HepG2 (cell line): ENCODE measurements around the gene FAM78B. TPM values are rescaled to one million over a fixed set of nuclear protein-coding genes. Genes with fewer than 3 reads are reported as not detected.

Experiments
- ATAC-seq: fragments of 200-7000 bp; cut with Tn5 transposase; 3 replicates; pipeline ENCODE4 v1.9.1; 2020; ENCODE audit warnings: mild to moderate bottlenecking, moderate library complexity
- BruUV-seq: library from RNA; stranded (reverse); fragments of 400-500 nt; replicated peaks from 2 replicates; lab custom pipeline; 2021; lab: Mats Ljungman, UMichigan
- CTCF ChIA-PET: fragments of 300-600 bp; formaldehyde crosslinking; extraction: SDS; loops from one replicate; lab custom pipeline; 2021; ENCODE audit warnings: low total read pairs, inconsistent platforms, low intra/inter-chr PET ratio; lab: Yijun Ruan, JAX
- POLR2A ChIA-PET: fragments of 350-600 bp; sonication (Branson Sonifier 250); formaldehyde crosslinking; loops from one replicate; lab custom pipeline; 2020; ENCODE audit warnings: antibody characterized with exemption, inconsistent platforms; lab: Yijun Ruan, JAX
- DNase-seq: peaks from one replicate; pipeline ENCODE4 v3.0.0-alpha.2; 2015; ENCODE audit warnings: low spot score
- FAIRE-seq: peaks from 3 replicates; lab custom pipeline; 2011; peaks lifted over from hg19 to GRCh38; lab: Jason Lieb, UNC
- H2AFZ ChIP-seq: one replicate; pipeline ENCODE4 v1.6.1; 2011; ENCODE audit warnings: low read length, inconsistent platforms
- H3K27ac ChIP-seq: fragments of 300-600 bp; 3 replicates; pipeline ENCODE4 v1.8.0; 2011; ENCODE audit warnings: mixed run types, mild to moderate bottlenecking, mixed read lengths, low read length, inconsistent platforms; ENCODE audit not compliant: insufficient read depth; ENCODE audit errors: extremely low read length
- H3K27me3 ChIP-seq, 2 experiments: fragments of 200-600 bp in 1 of 2; 2 replicates in 1 of 2; 3 replicates in 1 of 2; pipeline versions ENCODE4 v1.6.0 to v1.8.0; 2011; ENCODE audit warnings: low read length in 2 of 2, mild to moderate bottlenecking in 2 of 2, moderate library complexity in 2 of 2, inconsistent platforms in 1 of 2; ENCODE audit not compliant: insufficient read depth in 2 of 2, control insufficient read depth in 1 of 2
- H3K36me3 ChIP-seq, 2 experiments: fragments of 200-600 bp in 1 of 2; replicated peaks in 1 of 2; 2 replicates in 1 of 2; 3 replicates in 1 of 2; pipeline versions ENCODE4 v1.5.1 to v1.8.0; 2011; ENCODE audit warnings: low read length in 2 of 2, inconsistent platforms in 1 of 2; ENCODE audit not compliant: insufficient read depth in 2 of 2, control insufficient read depth in 1 of 2
- H3K4me1 ChIP-seq: 2 replicates; pipeline ENCODE4 v1.5.1; 2012; ENCODE audit warnings: low read length, inconsistent platforms; ENCODE audit not compliant: insufficient read depth
- H3K4me2 ChIP-seq: 2 replicates; pipeline ENCODE4 v1.6.0; 2011; ENCODE audit warnings: low read depth, low read length, inconsistent platforms
- H3K4me3 ChIP-seq, 3 experiments: fragments of 200-600 bp in 1 of 3; sonication (generic), shearing (Covaris generic) in 1 of 3; replicated peaks in 1 of 3; 2 replicates each; pipeline ENCODE4 v1.5.1; 2011 to 2016; ENCODE audit warnings: low read length in 3 of 3, inconsistent platforms in 2 of 3, low read depth in 2 of 3, mild to moderate bottlenecking in 2 of 3, control low read depth in 1 of 3, mixed read lengths in 1 of 3; ENCODE audit not compliant: insufficient read depth in 1 of 3
- H3K79me2 ChIP-seq: one replicate; pipeline ENCODE4 v1.6.1; 2011; ENCODE audit warnings: low read length, inconsistent platforms; ENCODE audit not compliant: insufficient read depth
- H3K9ac ChIP-seq: 2 replicates; pipeline ENCODE4 v1.6.0; 2011; ENCODE audit warnings: mild to moderate bottlenecking, low read depth, low read length, inconsistent platforms; ENCODE audit not compliant: insufficient read depth
- H3K9me3 ChIP-seq: 2 replicates; pipeline ENCODE4 v1.5.1; 2012; ENCODE audit warnings: mild to moderate bottlenecking, low read length
- H4K20me1 ChIP-seq: 2 replicates; pipeline ENCODE4 v1.6.0; 2011; ENCODE audit warnings: inconsistent platforms, mild to moderate bottlenecking, low read length, moderate library complexity; ENCODE audit not compliant: insufficient read depth
- CEBPB ChIP-seq: IDR thresholded peaks from 2 replicates; pipeline ENCODE4 v1.6.1; 2011; ENCODE audit warnings: low read depth, low read length, improper control_type of control experiment, borderline replicate concordance
- GATAD1 ChIP-seq: IDR thresholded peaks from 2 replicates; pipeline ENCODE4 v1.6.1; 2016; ENCODE audit warnings: missing genetic modification reagents, missing compliant biosample characterization
- ZIK1 ChIP-seq: sonication (generic); formaldehyde crosslinking; IDR thresholded peaks from 2 replicates; pipeline ENCODE4 v1.5.0; 2020; ENCODE audit warnings: mild to moderate bottlenecking, low read depth, missing genetic modification reagents, borderline replicate concordance
- ZNF557 ChIP-seq: sonication (generic); formaldehyde crosslinking; IDR thresholded peaks from 2 replicates; pipeline ENCODE4 v1.4.0; 2020; ENCODE audit warnings: missing genetic modification reagents
- WGBS: methylation state at CpG from one replicate; pipeline ENCODE4 v1.1.6; 2017; ENCODE audit warnings: low lambda C conversion rate; 5-methylcytosine and 5-hydroxymethylcytosine counted together
- in situ Hi-C: cut with HindIII; loops from 2 replicates; pipeline ENCODE4 v1.10.0; 2017; ENCODE audit warnings: low pct_unique_long_range_greater_than_20kb; ENCODE audit not compliant: extremely low pct_ligation_motif_present
- intact Hi-C: fragments of 100-400 bp; cut with micrococcal nuclease; formaldehyde crosslinking; loops from one replicate; pipeline ENCODE4 v1.10.0; 2022; ENCODE audit not compliant: unreplicated experiment
- polyA plus RNA-seq, 8 experiments: library from polyadenylated mRNA; depleted of rRNA in 3 of 8; stranded (reverse) in 7 of 8; unstranded in 1 of 8; fragments of >200 nt; fragmentation: Illumina TruSeq in 4 of 8; extraction: Trizol in 4 of 8; gene quantifications; 2 replicates each; pipeline versions ENCODE4 v1.2.1 to v1.2.3, GENCODE V29; 2011 to 2016; ENCODE audit warnings: low read depth in 4 of 8, missing spikeins in 1 of 8, mixed read lengths in 1 of 8; ENCODE audit not compliant: insufficient read depth in 1 of 8
- total RNA-seq, 5 experiments: library from RNA; depleted of rRNA; stranded (reverse); fragments of >200 nt; fragmentation: Illumina TruSeq; extraction: Trizol; gene quantifications; 2 replicates each; pipeline ENCODE4 v1.2.3, GENCODE V29; 2016; ENCODE audit warnings: low read depth in 1 of 5
- TF ChIP-seq, protein P1 (sequence below): sonication (generic); formaldehyde crosslinking; conservative IDR thresholded peaks from 2 replicates; pipeline ENCODE4 v1.8.0; 2022; ENCODE audit warnings: missing genetic modification reagents
- TF ChIP-seq, protein P2 (sequence below), 2 experiments: IDR thresholded peaks; 2 replicates each; pipeline ENCODE4 v1.6.1; 2011 to 2012; ENCODE audit warnings: low read length in 2 of 2, borderline replicate concordance in 1 of 2, low read depth in 1 of 2, mild to moderate bottlenecking in 1 of 2, moderate library complexity in 1 of 2

The FAM78B gene
- total and polyA plus RNA-seq, 2 of the 13 experiments (the other 11 are each of a cell fraction or from before 2014, with no cell fraction given): 0.22 to 0.31 TPM

DNA sequence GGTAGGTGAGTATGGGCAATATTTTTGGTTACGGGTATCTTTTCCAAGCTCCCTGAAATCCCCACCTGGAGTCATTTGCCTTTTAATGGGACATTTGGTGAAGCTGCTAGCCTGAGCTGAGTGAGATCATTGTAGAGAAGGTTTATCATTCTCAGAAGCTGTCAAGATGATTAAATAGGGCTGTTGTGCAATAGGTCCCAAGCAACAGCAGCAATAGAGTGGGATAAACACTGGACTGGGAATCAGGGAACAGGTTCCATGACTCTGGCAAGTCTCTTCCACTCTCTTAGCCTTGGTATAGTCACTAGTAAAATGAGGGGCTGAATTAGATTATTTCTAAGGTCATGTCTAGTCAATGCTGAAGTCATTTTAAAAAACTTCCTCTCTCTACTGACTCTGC lies 30.3 kb upstream of the FAM78B start:
- Histone ChIP-seq H3K27me3 (no peaks in the 10 kb centered on the region), H3K9me3 (no peaks in the 10 kb centered on the region), H3K36me3 (no peaks in the 10 kb centered on the region), H4K20me1 (no peaks in the 10 kb centered on the region), H3K9ac (no peak overlapping the region), H3K4me1 (no peaks in the 10 kb centered on the region), H3K4me2 (no peak overlapping the region), H2AFZ (no peak overlapping the region), H3K79me2 (no peaks in the 10 kb centered on the region), H3K4me3 (no peak overlapping the region), H3K27ac (no peak overlapping the region)
- intact Hi-C loops: no loop called here
- ChIA-PET POLR2A (no interaction called here), CTCF (no interaction called here)
- in situ Hi-C loops: no loop called here
- WGBS: 0% methylated on average over 1 of the region's 1 CpG
- TF ChIP-seq, protein P1, sequence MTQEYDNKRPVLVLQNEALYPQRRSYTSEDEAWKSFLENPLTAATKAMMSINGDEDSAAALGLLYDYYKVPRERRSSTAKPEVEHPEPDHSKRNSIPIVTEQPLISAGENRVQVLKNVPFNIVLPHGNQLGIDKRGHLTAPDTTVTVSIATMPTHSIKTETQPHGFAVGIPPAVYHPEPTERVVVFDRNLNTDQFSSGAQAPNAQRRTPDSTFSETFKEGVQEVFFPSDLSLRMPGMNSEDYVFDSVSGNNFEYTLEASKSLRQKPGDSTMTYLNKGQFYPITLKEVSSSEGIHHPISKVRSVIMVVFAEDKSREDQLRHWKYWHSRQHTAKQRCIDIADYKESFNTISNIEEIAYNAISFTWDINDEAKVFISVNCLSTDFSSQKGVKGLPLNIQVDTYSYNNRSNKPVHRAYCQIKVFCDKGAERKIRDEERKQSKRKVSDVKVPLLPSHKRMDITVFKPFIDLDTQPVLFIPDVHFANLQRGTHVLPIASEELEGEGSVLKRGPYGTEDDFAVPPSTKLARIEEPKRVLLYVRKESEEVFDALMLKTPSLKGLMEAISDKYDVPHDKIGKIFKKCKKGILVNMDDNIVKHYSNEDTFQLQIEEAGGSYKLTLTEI (CRISPR knock-in tag): no peak
- TF ChIP-seq CEBPB: peak; percentile 51; the same call in 1 of the 2 replicates
- BruUV-seq: no TSS peak
- no peak for ATAC-seq
- FAIRE-seq: no peak
- DNase-seq: no peak

DNA sequence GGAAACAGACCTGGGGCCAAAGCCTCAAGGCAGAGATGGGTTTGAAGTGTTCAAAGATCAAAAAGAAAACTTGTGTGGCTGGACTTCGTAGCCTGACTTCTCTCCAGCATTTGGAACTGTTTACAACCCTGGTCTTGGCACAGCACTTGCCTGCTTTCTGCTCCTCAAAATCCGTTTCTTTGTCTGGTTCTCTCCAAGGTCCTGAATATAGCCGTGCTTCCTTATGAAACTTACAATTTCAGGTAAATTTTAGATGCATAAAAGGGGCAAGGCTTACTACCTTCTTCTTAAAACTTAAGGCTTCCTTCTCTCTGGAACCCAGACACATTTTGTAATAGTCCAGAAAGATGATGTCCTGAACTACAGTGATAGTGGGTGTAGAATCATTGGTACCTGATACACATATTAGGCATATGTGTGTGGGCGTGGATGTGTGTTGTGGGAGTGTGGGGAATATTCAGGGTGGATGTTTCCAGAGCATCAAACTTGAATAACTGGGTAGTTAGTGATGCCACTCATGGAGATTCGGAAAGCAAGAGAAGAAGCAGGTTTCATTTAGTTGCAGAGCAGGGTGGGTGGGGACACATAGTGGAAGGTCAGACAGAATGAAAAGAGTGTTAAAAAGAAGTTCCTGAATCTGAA lies 26.4 kb upstream of the FAM78B start:
- Histone ChIP-seq H3K9me3 (no peaks in the 10 kb centered on the region), H3K4me2 (no peak overlapping the region), H3K27me3 (no peaks in the 10 kb centered on the region), H3K79me2 (no peaks in the 10 kb centered on the region), H4K20me1 (no peaks in the 10 kb centered on the region), H3K36me3 (no peaks in the 10 kb centered on the region), H3K9ac (no peak overlapping the region), H3K4me1 (no peaks in the 10 kb centered on the region), H3K27ac (no peak overlapping the region), H3K4me3 (no peak overlapping the region), H2AFZ (no peak overlapping the region)
- BruUV-seq: no TSS peak
- FAIRE-seq (no peak), ATAC-seq (no peak), DNase-seq (no peak)
- ChIA-PET POLR2A (no interaction called here), CTCF (no interaction called here)
- intact Hi-C loops: no loop called here
- 4% methylated on average over 5 of the region's 5 CpGs for WGBS
- in situ Hi-C loops: no loop called here
- TF ChIP-seq, protein P2, sequence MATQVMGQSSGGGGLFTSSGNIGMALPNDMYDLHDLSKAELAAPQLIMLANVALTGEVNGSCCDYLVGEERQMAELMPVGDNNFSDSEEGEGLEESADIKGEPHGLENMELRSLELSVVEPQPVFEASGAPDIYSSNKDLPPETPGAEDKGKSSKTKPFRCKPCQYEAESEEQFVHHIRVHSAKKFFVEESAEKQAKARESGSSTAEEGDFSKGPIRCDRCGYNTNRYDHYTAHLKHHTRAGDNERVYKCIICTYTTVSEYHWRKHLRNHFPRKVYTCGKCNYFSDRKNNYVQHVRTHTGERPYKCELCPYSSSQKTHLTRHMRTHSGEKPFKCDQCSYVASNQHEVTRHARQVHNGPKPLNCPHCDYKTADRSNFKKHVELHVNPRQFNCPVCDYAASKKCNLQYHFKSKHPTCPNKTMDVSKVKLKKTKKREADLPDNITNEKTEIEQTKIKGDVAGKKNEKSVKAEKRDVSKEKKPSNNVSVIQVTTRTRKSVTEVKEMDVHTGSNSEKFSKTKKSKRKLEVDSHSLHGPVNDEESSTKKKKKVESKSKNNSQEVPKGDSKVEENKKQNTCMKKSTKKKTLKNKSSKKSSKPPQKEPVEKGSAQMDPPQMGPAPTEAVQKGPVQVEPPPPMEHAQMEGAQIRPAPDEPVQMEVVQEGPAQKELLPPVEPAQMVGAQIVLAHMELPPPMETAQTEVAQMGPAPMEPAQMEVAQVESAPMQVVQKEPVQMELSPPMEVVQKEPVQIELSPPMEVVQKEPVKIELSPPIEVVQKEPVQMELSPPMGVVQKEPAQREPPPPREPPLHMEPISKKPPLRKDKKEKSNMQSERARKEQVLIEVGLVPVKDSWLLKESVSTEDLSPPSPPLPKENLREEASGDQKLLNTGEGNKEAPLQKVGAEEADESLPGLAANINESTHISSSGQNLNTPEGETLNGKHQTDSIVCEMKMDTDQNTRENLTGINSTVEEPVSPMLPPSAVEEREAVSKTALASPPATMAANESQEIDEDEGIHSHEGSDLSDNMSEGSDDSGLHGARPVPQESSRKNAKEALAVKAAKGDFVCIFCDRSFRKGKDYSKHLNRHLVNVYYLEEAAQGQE (IDR thresholded peaks at IDR 0.05; ENCODE audit: borderline replicate concordance in 1 of 2, low read depth in 1 of 2, low read length in 2 of 2): peak; percentile 2 to 88; a peak in 3 of 4 replicates
- TF ChIP-seq GATAD1 (CRISPR knock-in tag) (no peak), ZNF557 (CRISPR knock-in tag) (no peak), ZIK1 (CRISPR knock-in tag) (no peak)
